H1 (cell line): ENCODE results near the gene LIMS1.

ENCODE experiments used
- EGR1 ChIP-seq: IDR thresholded peaks from 2 replicates; pipeline ENCODE4 v1.6.1; 2011; ENCODE audit warnings: low read depth, low read length, borderline replicate concordance
- EP300 ChIP-seq, 2 experiments: IDR thresholded peaks; 1 replicate in 1 of 2; 2 replicates in 1 of 2; pipeline ENCODE4 v1.6.1; 2011 to 2012; ENCODE audit warnings: low read depth in 2 of 2, low read length in 2 of 2, mild to moderate bottlenecking in 2 of 2, borderline replicate concordance in 1 of 2, inconsistent platforms in 1 of 2, moderate library complexity in 1 of 2
- EZH2 ChIP-seq: fragments of 200-600 bp; sonication (generic); IDR thresholded peaks from 2 replicates; pipeline ENCODE4 v1.7.1; 2012; ENCODE audit warnings: low read depth, mild to moderate bottlenecking, moderate library complexity, low read length, inconsistent platforms; ENCODE audit not compliant: severe bottlenecking
- HDAC2 ChIP-seq, 2 experiments: fragments of 300-600 bp in 1 of 2; sonication (generic) in 1 of 2; IDR thresholded peaks; 2 replicates each; pipeline ENCODE4 v1.6.1; 2011 to 2012; ENCODE audit warnings: low read depth in 2 of 2, low read length in 2 of 2, mild to moderate bottlenecking in 2 of 2, moderate library complexity in 2 of 2, borderline replicate concordance in 1 of 2, inconsistent platforms in 1 of 2
- JUN ChIP-seq: IDR thresholded peaks from 2 replicates; pipeline ENCODE4 v1.6.1; 2011; ENCODE audit warnings: low read depth, mild to moderate bottlenecking, improper control_type of control experiment, low read length
- POLR2A ChIP-seq, 2 experiments: IDR thresholded peaks; 1 replicate in 1 of 2; 2 replicates in 1 of 2; pipeline ENCODE4 v1.6.1; 2011; ENCODE audit warnings: low read depth in 2 of 2, low read length in 2 of 2, mild to moderate bottlenecking in 2 of 2; ENCODE audit errors: control extremely low read depth in 1 of 2
- POU5F1 ChIP-seq: IDR thresholded peaks from 2 replicates; pipeline ENCODE4 v1.6.1; 2011; ENCODE audit warnings: low read depth, mild to moderate bottlenecking, low read length, moderate library complexity
- YY1 ChIP-seq: IDR thresholded peaks from 2 replicates; pipeline ENCODE4 v1.6.1; 2011; ENCODE audit warnings: low read depth, mild to moderate bottlenecking, low read length
- TF ChIP-seq, protein P1 (sequence below), 3 experiments: IDR thresholded peaks; 1 replicate in 2 of 3; 2 replicates in 1 of 3; pipeline versions ENCODE4 v1.5.1 to v1.6.1; 2011; ENCODE audit warnings: low read length in 3 of 3, mild to moderate bottlenecking in 3 of 3, inconsistent platforms in 2 of 3, low read depth in 1 of 3, moderate library complexity in 1 of 3; ENCODE audit not compliant: insufficient read depth in 1 of 3; ENCODE audit errors: control extremely low read depth in 1 of 3

GRCh38 chr2:108633409-108633808 is 99.1 kb downstream of the LIMS1 start:
- TF ChIP-seq JUN (no peak), HDAC2 (IDR thresholded peaks at IDR 0.05; ENCODE audit: borderline replicate concordance in 1 of 2, low read depth in 2 of 2, low read length in 2 of 2) (no peak), POU5F1 (no peak), POLR2A (IDR thresholded peaks at IDR 0.05; ENCODE audit: control extremely low read depth in 1 of 2, low read depth in 2 of 2, low read length in 2 of 2) (no peak), EGR1 (no peak), YY1 (no peak), EZH2 (no peak), EP300 (IDR thresholded peaks at IDR 0.05; ENCODE audit: borderline replicate concordance in 1 of 2, low read depth in 2 of 2, low read length in 2 of 2) (no peak)
- TF ChIP-seq, protein P1, sequence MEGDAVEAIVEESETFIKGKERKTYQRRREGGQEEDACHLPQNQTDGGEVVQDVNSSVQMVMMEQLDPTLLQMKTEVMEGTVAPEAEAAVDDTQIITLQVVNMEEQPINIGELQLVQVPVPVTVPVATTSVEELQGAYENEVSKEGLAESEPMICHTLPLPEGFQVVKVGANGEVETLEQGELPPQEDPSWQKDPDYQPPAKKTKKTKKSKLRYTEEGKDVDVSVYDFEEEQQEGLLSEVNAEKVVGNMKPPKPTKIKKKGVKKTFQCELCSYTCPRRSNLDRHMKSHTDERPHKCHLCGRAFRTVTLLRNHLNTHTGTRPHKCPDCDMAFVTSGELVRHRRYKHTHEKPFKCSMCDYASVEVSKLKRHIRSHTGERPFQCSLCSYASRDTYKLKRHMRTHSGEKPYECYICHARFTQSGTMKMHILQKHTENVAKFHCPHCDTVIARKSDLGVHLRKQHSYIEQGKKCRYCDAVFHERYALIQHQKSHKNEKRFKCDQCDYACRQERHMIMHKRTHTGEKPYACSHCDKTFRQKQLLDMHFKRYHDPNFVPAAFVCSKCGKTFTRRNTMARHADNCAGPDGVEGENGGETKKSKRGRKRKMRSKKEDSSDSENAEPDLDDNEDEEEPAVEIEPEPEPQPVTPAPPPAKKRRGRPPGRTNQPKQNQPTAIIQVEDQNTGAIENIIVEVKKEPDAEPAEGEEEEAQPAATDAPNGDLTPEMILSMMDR (IDR thresholded peaks at IDR 0.05; ENCODE audit: control extremely low read depth in 1 of 3, insufficient read depth in 1 of 3, low read depth in 1 of 3, low read length in 3 of 3), result no peak
